Neural progenitor cell (in vitro differentiated cells): ENCODE measurements around the gene CDCA3.

Source experiments
- CTCF ChIP-seq: fragments of 200-600 bp; sonication (generic); IDR thresholded peaks from 2 replicates; pipeline ENCODE4 v1.5.1; 2017; ENCODE audit warnings: antibody characterized with exemption, mild to moderate bottlenecking
- EZH2 ChIP-seq: fragments of 200-600 bp; sonication (generic); IDR thresholded peaks from 2 replicates; pipeline ENCODE4 v1.6.1; 2017; ENCODE audit warnings: antibody characterized with exemption, mild to moderate bottlenecking, moderate library complexity

- TF ChIP-seq CTCF (peak; percentile 93), EZH2 (no peak)
Observed at GRCh38 chr12:6869049-6870021, 18.2 kb upstream of the CDCA3 start.
